Stomach (tissue), 4 donors: Measurements from ENCODE around the gene USP47.

ENCODE experiments used
- CTCF ChIP-seq, 7 experiments: fragments of 450-650 bp in 4 of 7; fragments of 200-600 bp in 3 of 7; sonication (generic) in 3 of 7; IDR thresholded peaks; one replicate each; pipeline ENCODE4 v1.5.1; 2016 to 2019; ENCODE audit warnings: antibody characterized with exemption in 7 of 7, control low read depth in 2 of 7, mild to moderate bottlenecking in 1 of 7
- POLR2A ChIP-seq, 4 donors: fragments of 450-650 bp; IDR thresholded peaks; one replicate each; pipeline ENCODE4 v1.6.1; 2016; ENCODE audit warnings: antibody characterized with exemption in 4 of 4, control low read depth in 2 of 4, mild to moderate bottlenecking in 1 of 4, moderate library complexity in 1 of 4

GRCh38 chr11:11980200-11980599 lies 138.4 kb downstream of the USP47 start:
- TF ChIP-seq POLR2A (IDR thresholded peaks at IDR 0.05) (no peak), CTCF (IDR thresholded peaks at IDR 0.05) (no peak)
